ENCODE measurements around the gene CTNNA1.

CTNNA1 gene

GRCh38 chr5:138890644-138891043 lies 137.4 kb downstream of the CTNNA1 start:
- no peak for DNase-seq
- H3K36me3 ChIP-seq (replicated peaks) = peaks cover 41% of the 10 kb centered on the region
- in situ Hi-C loops (cut with HindIII; ENCODE audit: low pct_ligation_motif_present, low sequenced_read_pairs) = no loop called here

GRCh38 chr5:138895918-138896317 lies 142.7 kb downstream of the CTNNA1 start:
- Histone ChIP-seq H3K27ac (no peak overlapping the region), H3K36me3 (replicated peaks) (peaks cover 12% of the 10 kb centered on the region), H3K27me3 (replicated peaks) (no peaks in the 10 kb centered on the region), H3K4me3 (ENCODE audit: low read depth, low read length) (no peak overlapping the region)
- TF ChIP-seq, protein P1, sequence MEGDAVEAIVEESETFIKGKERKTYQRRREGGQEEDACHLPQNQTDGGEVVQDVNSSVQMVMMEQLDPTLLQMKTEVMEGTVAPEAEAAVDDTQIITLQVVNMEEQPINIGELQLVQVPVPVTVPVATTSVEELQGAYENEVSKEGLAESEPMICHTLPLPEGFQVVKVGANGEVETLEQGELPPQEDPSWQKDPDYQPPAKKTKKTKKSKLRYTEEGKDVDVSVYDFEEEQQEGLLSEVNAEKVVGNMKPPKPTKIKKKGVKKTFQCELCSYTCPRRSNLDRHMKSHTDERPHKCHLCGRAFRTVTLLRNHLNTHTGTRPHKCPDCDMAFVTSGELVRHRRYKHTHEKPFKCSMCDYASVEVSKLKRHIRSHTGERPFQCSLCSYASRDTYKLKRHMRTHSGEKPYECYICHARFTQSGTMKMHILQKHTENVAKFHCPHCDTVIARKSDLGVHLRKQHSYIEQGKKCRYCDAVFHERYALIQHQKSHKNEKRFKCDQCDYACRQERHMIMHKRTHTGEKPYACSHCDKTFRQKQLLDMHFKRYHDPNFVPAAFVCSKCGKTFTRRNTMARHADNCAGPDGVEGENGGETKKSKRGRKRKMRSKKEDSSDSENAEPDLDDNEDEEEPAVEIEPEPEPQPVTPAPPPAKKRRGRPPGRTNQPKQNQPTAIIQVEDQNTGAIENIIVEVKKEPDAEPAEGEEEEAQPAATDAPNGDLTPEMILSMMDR (IDR thresholded peaks at IDR 0.05; ENCODE audit: low read depth, low read length, missing control alignments) = no peak
- no peak for DNase-seq
- in situ Hi-C loops (cut with HindIII; ENCODE audit: low pct_ligation_motif_present, low sequenced_read_pairs) = no loop called here

More at GRCh38 chr5:138890644-138891043, 137.4 kb downstream of the CTNNA1 start:
- Histone ChIP-seq H3K4me3 (ENCODE audit: low read depth, low read length) (no peak overlapping the region), H3K27ac (no peak overlapping the region), H3K27me3 (replicated peaks) (no peaks in the 10 kb centered on the region)
- TF ChIP-seq, protein P1 (IDR thresholded peaks at IDR 0.05; ENCODE audit: low read depth, low read length, missing control alignments) = no peak

DNA sequence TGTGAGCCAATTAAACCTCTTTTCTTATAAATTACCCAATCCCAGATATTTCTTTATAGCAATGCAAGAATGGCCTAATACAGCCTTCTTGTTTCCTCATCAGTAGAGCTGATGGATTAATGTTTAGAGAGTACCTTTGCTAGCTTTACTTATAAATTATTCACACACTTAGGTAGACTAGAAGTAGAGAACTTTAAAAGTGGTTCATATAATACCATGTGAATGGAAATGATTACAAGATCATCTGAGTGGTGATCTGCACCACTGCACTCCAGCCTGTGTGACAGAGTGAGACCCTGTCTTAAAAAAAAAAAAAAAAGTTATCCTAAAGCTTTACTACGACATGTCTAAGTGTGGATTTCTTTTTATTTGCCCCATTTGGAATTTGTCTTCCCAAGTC lies 145.1 kb downstream of the CTNNA1 start:
- TF ChIP-seq, protein P1 (IDR thresholded peaks at IDR 0.05; ENCODE audit: low read depth, low read length, missing control alignments) = no peak
- in situ Hi-C loops (cut with HindIII; ENCODE audit: low pct_ligation_motif_present, low sequenced_read_pairs) = no loop called here
- H3K4me3 ChIP-seq (ENCODE audit: low read depth, low read length) = no peak overlapping the region
- DNase-seq = no peak
- H3K36me3 ChIP-seq (replicated peaks) = peaks cover 10% of the 10 kb centered on the region
- no peaks in the 10 kb centered on the region for H3K27me3 ChIP-seq (replicated peaks)
- H3K27ac ChIP-seq = no peak overlapping the region

- in situ Hi-C loops (cut with HindIII; ENCODE audit: low pct_ligation_motif_present, low sequenced_read_pairs) = no loop called here
- TF ChIP-seq, protein P1 (IDR thresholded peaks at IDR 0.05; ENCODE audit: low read depth, low read length, missing control alignments) = no peak
- peaks cover 12% of the 10 kb centered on the region for H3K36me3 ChIP-seq (replicated peaks)
Measured at GRCh38 chr5:138898742-138899141, 145.5 kb downstream of the CTNNA1 start.

DNA sequence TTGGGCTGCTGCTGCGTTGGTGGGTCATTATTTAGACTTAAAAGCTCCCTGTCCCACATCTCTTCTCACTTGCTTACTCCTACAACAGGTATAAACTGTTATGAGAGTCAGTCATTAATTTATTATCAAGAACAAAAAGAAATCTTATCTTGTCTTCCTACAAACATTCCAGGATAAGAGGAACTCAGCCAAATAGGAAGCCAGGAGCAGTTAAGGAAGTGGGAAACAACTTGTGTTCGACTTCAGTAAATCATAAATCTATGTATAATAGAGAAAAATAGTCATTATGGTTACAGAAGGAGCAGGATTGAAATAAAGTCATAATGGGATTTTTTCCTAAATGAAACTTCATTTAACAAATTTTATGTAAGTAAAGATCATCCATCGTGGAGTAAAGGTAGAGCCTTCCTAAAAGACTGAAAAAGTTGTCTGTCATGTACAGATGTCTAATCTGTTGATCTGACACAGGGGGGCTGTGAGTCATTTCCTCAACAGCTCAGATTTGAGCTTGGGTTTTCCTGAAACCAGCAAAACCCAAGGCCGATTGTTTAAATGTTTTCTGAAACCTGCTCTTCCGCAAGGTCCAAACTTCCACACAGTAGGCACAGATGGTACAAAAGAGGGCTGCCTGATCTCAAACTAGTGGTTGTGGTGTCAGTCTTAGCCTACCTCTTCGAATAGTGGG lies 147.2 kb downstream of the CTNNA1 start:
- DNase-seq = peak; percentile 69
- Histone ChIP-seq H3K27ac (peak overlapping the region; percentile 35), H3K27me3 (replicated peaks) (no peaks in the 10 kb centered on the region), H3K4me3 (ENCODE audit: low read depth, low read length) (no peak overlapping the region), H3K36me3 (replicated peaks) (peaks cover 23% of the 10 kb centered on the region)
- TF ChIP-seq, protein P1 (IDR thresholded peaks at IDR 0.05; ENCODE audit: low read depth, low read length, missing control alignments) = no peak
- in situ Hi-C loops (cut with HindIII; ENCODE audit: low pct_ligation_motif_present, low sequenced_read_pairs) = no loop called here

More at GRCh38 chr5:138898742-138899141, 145.5 kb downstream of the CTNNA1 start:
- Histone ChIP-seq H3K27ac (no peak overlapping the region), H3K27me3 (replicated peaks) (no peaks in the 10 kb centered on the region), H3K4me3 (ENCODE audit: low read depth, low read length) (no peak overlapping the region)
- no peak for DNase-seq

DNA sequence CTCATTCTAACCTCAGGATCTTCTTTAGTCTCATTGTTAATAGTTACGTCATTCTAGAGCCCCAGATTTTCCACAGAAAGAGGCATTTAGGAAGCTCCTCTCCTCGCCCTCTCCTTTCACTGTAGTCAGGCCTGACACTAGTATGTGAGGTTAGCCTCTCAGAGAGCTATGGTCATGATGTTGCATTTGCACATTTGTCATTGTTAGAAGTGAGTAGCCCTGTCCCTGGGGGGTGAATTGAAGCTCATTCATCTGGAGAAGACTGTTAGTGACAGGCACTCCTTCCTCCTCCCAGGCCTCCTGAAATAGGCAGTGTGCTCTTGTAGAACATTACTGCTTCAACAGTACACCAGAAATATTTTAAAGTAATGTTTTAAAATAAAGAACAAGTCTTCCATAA lies 148.5 kb downstream of the CTNNA1 start:
- Histone ChIP-seq H3K36me3 (replicated peaks) (peaks cover 33% of the 10 kb centered on the region), H3K27ac (no peak overlapping the region), H3K27me3 (replicated peaks) (no peaks in the 10 kb centered on the region), H3K4me3 (ENCODE audit: low read depth, low read length) (no peak overlapping the region)
- in situ Hi-C loops (cut with HindIII; ENCODE audit: low pct_ligation_motif_present, low sequenced_read_pairs) = no loop called here
- DNase-seq = no peak
- TF ChIP-seq, protein P1 (IDR thresholded peaks at IDR 0.05; ENCODE audit: low read depth, low read length, missing control alignments) = no peak

Data from brain microvascular endothelial cell (primary cell).